IMR-90 (cell line): ENCODE results near the gene SSBP2. TPM values are rescaled to one million over a fixed set of nuclear protein-coding genes. Genes with fewer than 3 reads are reported as not detected.
"Not testable (repeated sequence)": the region's sequence is repeated elsewhere in the genome, so short reads cannot be mapped to it uniquely, and the experiment has no call there.

ENCODE experiments used
- ATAC-seq: fragments of 200-7000 bp; cut with Tn5 transposase; 2 replicates; pipeline ENCODE4 v1.9.1; 2020; ENCODE audit warnings: low read depth, mild to moderate bottlenecking, moderate library complexity
- BruUV-seq: library from RNA; stranded (reverse); fragments of 400-500 nt; replicated peaks from 2 replicates; lab custom pipeline; 2021; lab: Mats Ljungman, UMichigan
- CTCF ChIA-PET: fragments of 300-600 bp; formaldehyde crosslinking; extraction: SDS; loops from one replicate; lab custom pipeline; 2021; ENCODE audit warnings: antibody characterized with exemption; lab: Yijun Ruan, JAX
- POLR2A ChIA-PET: fragments of 300-600 bp; sonication (Branson Sonifier 250); formaldehyde crosslinking; loops from one replicate; lab custom pipeline; 2022; ENCODE audit warnings: antibody characterized with exemption; ENCODE audit not compliant: unreplicated experiment; lab: Charles Lee
- DNase-seq: peaks from one replicate; pipeline ENCODE4 v3.0.0; 2013
- H2AFZ ChIP-seq: replicated peaks from 2 replicates; pipeline ENCODE3; 2013; ENCODE audit warnings: low read length, mild to moderate bottlenecking; ENCODE audit not compliant: poor library complexity
- H2AK5ac ChIP-seq: 2 replicates; pipeline ENCODE4 v1.6.1; 2013; ENCODE audit warnings: low read depth, low read length, inconsistent platforms
- H2AK9ac ChIP-seq: replicated peaks from 2 replicates; pipeline ENCODE3; 2013; ENCODE audit warnings: mild to moderate bottlenecking, low read depth, low read length, moderate library complexity; ENCODE audit not compliant: poor library complexity
- H2BK120ac ChIP-seq: 2 replicates; pipeline ENCODE4 v1.6.1; 2013; ENCODE audit warnings: low read depth, low read length, inconsistent platforms
- H2BK15ac ChIP-seq: 3 replicates; pipeline ENCODE4 v1.6.1; 2013; ENCODE audit warnings: low read depth, low read length, inconsistent platforms
- H2BK20ac ChIP-seq: 2 replicates; pipeline ENCODE4 v1.6.1; 2013; ENCODE audit warnings: low read depth, mild to moderate bottlenecking, inconsistent platforms, low read length, moderate library complexity
- H2BK5ac ChIP-seq: 2 replicates; pipeline ENCODE4 v1.6.1; 2013; ENCODE audit warnings: mild to moderate bottlenecking, low read depth, low read length, inconsistent platforms; ENCODE audit not compliant: poor library complexity, severe bottlenecking
- H3K14ac ChIP-seq: replicated peaks from 2 replicates; pipeline ENCODE4 v1.6.1; 2013; ENCODE audit warnings: low read depth, low read length, inconsistent platforms
- H3K18ac ChIP-seq: 2 replicates; pipeline ENCODE4 v1.6.1; 2013; ENCODE audit warnings: low read depth, low read length, control low read depth
- H3K23ac ChIP-seq: 2 replicates; pipeline ENCODE4 v1.6.1; 2013; ENCODE audit warnings: low read depth, low read length, inconsistent platforms
- H3K27ac ChIP-seq: 2 replicates; pipeline ENCODE4 v1.5.1; 2013; ENCODE audit warnings: mild to moderate bottlenecking, control low read depth, low read length; ENCODE audit not compliant: insufficient read depth
- H3K27me3 ChIP-seq: 2 replicates; pipeline ENCODE4 v1.6.1; 2013; ENCODE audit warnings: low read length; ENCODE audit not compliant: control insufficient read depth, insufficient read depth
- H3K36me3 ChIP-seq: 2 replicates; pipeline ENCODE4 v1.6.1; 2013; ENCODE audit warnings: low read length, mixed read lengths; ENCODE audit not compliant: control insufficient read depth, insufficient read depth
- H3K4ac ChIP-seq: 2 replicates; pipeline ENCODE4 v1.6.1; 2013; ENCODE audit warnings: low read depth, low read length, inconsistent platforms
- H3K4me1 ChIP-seq: 2 replicates; pipeline ENCODE4 v1.6.1; 2013; ENCODE audit warnings: low read length, mixed read lengths; ENCODE audit not compliant: control insufficient read depth, insufficient read depth
- H3K4me2 ChIP-seq: 2 replicates; pipeline ENCODE4 v1.6.1; 2013; ENCODE audit warnings: low read depth, mild to moderate bottlenecking, control low read depth, low read length, moderate library complexity
- H3K4me3 ChIP-seq: 2 replicates; pipeline ENCODE4 v1.5.1; 2013; ENCODE audit warnings: low read depth, mild to moderate bottlenecking, control low read depth, low read length, moderate library complexity; ENCODE audit not compliant: insufficient read depth
- H3K56ac ChIP-seq: 2 replicates; pipeline ENCODE4 v1.6.1; 2013; ENCODE audit warnings: low read length, inconsistent platforms; ENCODE audit not compliant: insufficient read depth; ENCODE audit errors: extremely low read depth
- H3K79me1 ChIP-seq, 2 experiments: 2 replicates each; pipeline ENCODE4 v1.6.1; 2013; ENCODE audit warnings: low read length in 2 of 2, inconsistent platforms in 1 of 2, low read depth in 1 of 2
- H3K9ac ChIP-seq: 2 replicates; pipeline ENCODE4 v1.6.1; 2013; ENCODE audit warnings: low read depth, low read length, control low read depth
- H3K9me1 ChIP-seq: 2 replicates; pipeline ENCODE4 v1.6.1; 2013; ENCODE audit warnings: low read length, inconsistent platforms; ENCODE audit not compliant: insufficient read depth
- H3K9me3 ChIP-seq: 2 replicates; pipeline ENCODE4 v1.6.1; 2013; ENCODE audit warnings: low read length; ENCODE audit not compliant: control insufficient read depth, insufficient read depth
- H4K20me1 ChIP-seq: 2 replicates; pipeline ENCODE4 v1.6.1; 2013; ENCODE audit warnings: low read length, inconsistent platforms; ENCODE audit not compliant: insufficient read depth
- H4K5ac ChIP-seq: 2 replicates; pipeline ENCODE4 v1.6.1; 2013; ENCODE audit warnings: mild to moderate bottlenecking, low read depth, low read length, control low read depth
- H4K8ac ChIP-seq, 2 experiments: 2 replicates each; pipeline ENCODE4 v1.6.1; 2013; ENCODE audit warnings: low read depth in 2 of 2, low read length in 2 of 2, control low read depth in 1 of 2, inconsistent platforms in 1 of 2
- H4K91ac ChIP-seq: 2 replicates; pipeline ENCODE4 v1.6.1; 2013; ENCODE audit warnings: low read depth, low read length, inconsistent platforms; ENCODE audit not compliant: insufficient read depth
- WGBS, 2 experiments: methylation state at CpG; one replicate each; pipeline versions ENCODE4 v1.1.5 to v1.1.7; 2013; ENCODE audit warnings: missing lambda C conversion rate in 2 of 2; ENCODE audit not compliant: insufficient read length in 1 of 2; ENCODE audit errors: extremely low coverage in 2 of 2; 5-methylcytosine and 5-hydroxymethylcytosine counted together
- dilution Hi-C: fragments of 300-500 bp; cut with HindIII; formaldehyde crosslinking; loops from one replicate; pipeline ENCODE4 v1.14.3; 2018; ENCODE audit warnings: low sequenced_read_pairs; ENCODE audit not compliant: unreplicated experiment
- in situ Hi-C: fragments of 300-500 bp; cut with MboI; formaldehyde crosslinking; loops from 3 replicates; pipeline ENCODE4 v1.14.3; 2019; ENCODE audit warnings: low sequenced_read_pairs, inconsistent platforms, mixed read lengths
- intact Hi-C: fragments of 100-400 bp; cut with micrococcal nuclease; formaldehyde crosslinking; loops from 2 replicates; pipeline ENCODE4 v1.10.0; 2022
- polyA plus RNA-seq, 3 experiments: library from polyadenylated mRNA; depleted of rRNA; stranded (reverse); fragments of >200 nt; gene quantifications; 2 replicates each; pipeline ENCODE4 v1.2.3, GENCODE V29; 2012; ENCODE audit warnings: low replicate concordance in 1 of 3
- total RNA-seq: library from RNA; depleted of rRNA; stranded (reverse); fragments of >200 nt; gene quantifications from 2 replicates; pipeline ENCODE4 v1.2.3, GENCODE V29; 2012

Gene SSBP2
- total and polyA plus RNA-seq, 2 of the 4 experiments (the other 2 are of a cell fraction), result 38.4 to 42.7 TPM

DNA sequence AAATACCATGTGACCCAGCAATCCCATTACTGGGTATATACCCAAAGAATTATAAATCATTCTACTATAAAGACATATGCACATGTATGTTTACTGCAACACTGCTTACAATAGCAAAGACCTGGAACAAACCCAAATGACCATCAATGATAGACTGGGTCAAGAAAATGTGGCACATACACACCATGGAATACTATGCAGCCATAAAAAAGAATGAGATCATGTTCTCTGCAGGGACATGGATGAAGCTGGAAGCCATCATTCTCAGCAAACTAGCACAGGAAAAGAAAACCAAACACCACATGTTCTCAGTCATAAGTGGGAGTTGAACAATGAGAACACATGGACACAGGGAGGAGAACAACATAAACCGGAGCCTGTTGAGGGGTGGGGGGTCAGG, 90.3 kb downstream of the SSBP2 start:
- not testable (repeated sequence) for BruUV-seq

More for the DNA sequence above, 90.3 kb downstream of the SSBP2 start:
- POLR2A ChIA-PET, H2AK9ac ChIP-seq, H2BK20ac ChIP-seq, H3K14ac ChIP-seq, H3K4me2 ChIP-seq, H2AFZ ChIP-seq, H3K4ac ChIP-seq, H2BK120ac ChIP-seq, H4K91ac ChIP-seq, H2BK15ac ChIP-seq, H2BK5ac ChIP-seq, H4K8ac ChIP-seq, H3K18ac ChIP-seq, intact Hi-C loops, H3K36me3 ChIP-seq, H3K27me3 ChIP-seq, H3K4me1 ChIP-seq, H3K9me1 ChIP-seq, H3K9ac ChIP-seq, in situ Hi-C loops, H2AK5ac ChIP-seq, H4K5ac ChIP-seq, DNase-seq, H3K56ac ChIP-seq, H4K20me1 ChIP-seq, H3K79me1 ChIP-seq, H3K9me3 ChIP-seq, dilution Hi-C loops, H3K23ac ChIP-seq, H3K27ac ChIP-seq, H3K4me3 ChIP-seq, CTCF ChIA-PET, ATAC-seq: not testable (repeated sequence)
- 100% methylated on average over 1 of the region's 1 CpG; no CpG with 5 or more reads in 1 of the 2 experiments for WGBS, 2 experiments
